ENCODE data around the gene PRPF19. TPM values are rescaled to one million over a fixed set of nuclear protein-coding genes. Genes with fewer than 3 reads are reported as not detected.

The PRPF19 gene
- total and polyA plus RNA-seq, 3 experiments from 2014 or later: 19.0 to 204 (median 201) TPM

- Mint-ChIP-seq H3K4me1 (peaks cover 14 to 22% (median 17%) of the 10 kb centered on the region in 3 donors), H3K27me3 (peaks cover 14 to 24% of the 10 kb centered on the region in 2 donors), H3K4me3 (peak overlapping the region; percentile 8 to 89 (median 67)), H3K36me3 (peaks cover 14 to 33% (median 20%) of the 10 kb centered on the region in 3 donors), H3K27ac (peak overlapping the region in 3 of 8 donors; percentile 43 to 56 (median 47)), H3K9me3 (no peaks in the 10 kb centered on the region)
- peaks cover 23% of the 10 kb centered on the region for H3K36me3 ChIP-seq (ENCODE audit: insufficient read depth, low read length)
- no peak overlapping the region for H3K4me3 ChIP-seq (ENCODE audit: low read length)
- CTCF ChIA-PET: no interaction called here
- H3K9me3 ChIP-seq (ENCODE audit: low read length): no peaks in the 10 kb centered on the region
- H3K27me3 ChIP-seq (ENCODE audit: insufficient read depth, low read length, poor library complexity, severe bottlenecking): peaks cover 22% of the 10 kb centered on the region
- no peak overlapping the region for H3K27ac ChIP-seq (ENCODE audit: low read depth, low read length)
- no peak for DNase-seq
- peaks cover 13% of the 10 kb centered on the region for H3K4me1 ChIP-seq (ENCODE audit: insufficient read depth, low read length)
- POLR2A ChIA-PET: interaction anchor here (0.6 kb wide), 2 partner anchors 100 to 1375 kb away, joined by 3 to 6 read pairs; no protein-coding TSS in a partner anchor
Measured at GRCh38 chr11:60924906-60925853, 18.8 kb upstream of the PRPF19 start.

- no peak within 1 kb of the TSS for H3K27ac ChIP-seq (ENCODE audit: low read depth, low read length)
- peaks cover 20% of the 10 kb centered on the region for H3K27me3 ChIP-seq (ENCODE audit: insufficient read depth, low read length, poor library complexity, severe bottlenecking)
- peaks cover 32% of the 10 kb centered on the region for H3K36me3 ChIP-seq (ENCODE audit: insufficient read depth, low read length)
- Mint-ChIP-seq H3K27me3 (peaks cover 10 to 20% of the 10 kb centered on the region in 2 donors), H3K4me1 (peaks cover 14 to 24% (median 17%) of the 10 kb centered on the region in 3 donors), H3K9me3 (no peaks in the 10 kb centered on the region), H3K36me3 (peaks cover 22 to 42% (median 25%) of the 10 kb centered on the region in 3 donors), H3K27ac (peak within 1 kb of the TSS in 5 of 8 donors; percentile 18 to 56 (median 43)), H3K4me3 (peak within 1 kb of the TSS; percentile 8 to 89 (median 70))
- no peak for DNase-seq
- ChIA-PET CTCF (interaction anchor here (1.0 to 1.3 kb wide), 3 partner anchors 25 to 264 kb away, joined by 3 read pairs; no protein-coding TSS in a partner anchor), POLR2A (interaction anchor here (0.6 to 1.1 kb wide), 3 partner anchors 9 to 19 kb away, joined by 3 read pairs; no protein-coding TSS in a partner anchor)
- no peaks in the 10 kb centered on the region for H3K9me3 ChIP-seq (ENCODE audit: low read length)
- H3K4me1 ChIP-seq (ENCODE audit: insufficient read depth, low read length): peaks cover 13% of the 10 kb centered on the region
- no peak within 1 kb of the TSS for H3K4me3 ChIP-seq (ENCODE audit: low read length)
Measured at GRCh38 chr11:60924110-60924905, 17.9 kb upstream of the PRPF19 start, which contains the start of gene TMEM132A. Gene TMEM132A, plus strand, starts transcription at chr11:60924460. Its CDS starts 174 bp downstream, at chr11:60924634.

GRCh38 chr11:60923800-60924109, 17.4 kb upstream of the PRPF19 start:
- Mint-ChIP-seq H3K4me3 (peak overlapping the region in 6 of 7 donors; percentile 35 to 78 (median 53)), H3K36me3 (peaks cover 22 to 47% (median 25%) of the 10 kb centered on the region in 3 donors), H3K9me3 (no peaks in the 10 kb centered on the region), H3K27me3 (peaks cover 8 to 20% of the 10 kb centered on the region in 2 donors), H3K4me1 (peaks cover 14 to 29% (median 17%) of the 10 kb centered on the region in 3 donors), H3K27ac (peak overlapping the region in 1 of 8 donors; percentile 29)
- ChIA-PET POLR2A (interaction anchor here (0.7 to 1.1 kb wide), 2 partner anchors 9 to 18 kb away, joined by 3 read pairs; no protein-coding TSS in a partner anchor), CTCF (interaction anchor here (1.0 to 1.3 kb wide), 3 partner anchors 24 to 264 kb away, joined by 3 read pairs; no protein-coding TSS in a partner anchor)
- Histone ChIP-seq H3K27me3 (ENCODE audit: insufficient read depth, low read length, poor library complexity, severe bottlenecking) (peaks cover 20% of the 10 kb centered on the region), H3K27ac (ENCODE audit: low read depth, low read length) (no peak overlapping the region), H3K4me3 (ENCODE audit: low read length) (no peak overlapping the region), H3K4me1 (ENCODE audit: insufficient read depth, low read length) (peaks cover 13% of the 10 kb centered on the region), H3K36me3 (ENCODE audit: insufficient read depth, low read length) (peaks cover 33% of the 10 kb centered on the region), H3K9me3 (ENCODE audit: low read length) (no peaks in the 10 kb centered on the region)
- DNase-seq: no peak

GRCh38 chr11:60923326-60923725, 16.9 kb upstream of the PRPF19 start:
- peaks cover 20% of the 10 kb centered on the region for H3K27me3 ChIP-seq (ENCODE audit: insufficient read depth, low read length, poor library complexity, severe bottlenecking)
- peaks cover 13% of the 10 kb centered on the region for H3K4me1 ChIP-seq (ENCODE audit: insufficient read depth, low read length)
- H3K27ac Mint-ChIP-seq: no peak overlapping the region
- peaks cover 14 to 29% (median 17%) of the 10 kb centered on the region in 3 donors for H3K4me1 Mint-ChIP-seq
- no peak overlapping the region for H3K27ac ChIP-seq (ENCODE audit: low read depth, low read length)
- H3K36me3 Mint-ChIP-seq: peaks cover 22 to 48% (median 25%) of the 10 kb centered on the region in 3 donors
- no peak overlapping the region for H3K4me3 ChIP-seq (ENCODE audit: low read length)
- CTCF ChIA-PET: interaction anchor here (1.3 kb wide), 2 partner anchors 92 to 265 kb away, joined by 3 read pairs; no protein-coding TSS in a partner anchor
- H3K9me3 ChIP-seq (ENCODE audit: low read length): no peaks in the 10 kb centered on the region
- POLR2A ChIA-PET: interaction anchor here (0.7 to 1.1 kb wide), 2 partner anchors 8 to 18 kb away, joined by 3 read pairs; no protein-coding TSS in a partner anchor
- H3K36me3 ChIP-seq (ENCODE audit: insufficient read depth, low read length): peaks cover 34% of the 10 kb centered on the region
- no peaks in the 10 kb centered on the region for H3K9me3 Mint-ChIP-seq
- H3K27me3 Mint-ChIP-seq: peaks cover 8 to 20% of the 10 kb centered on the region in 2 donors
- H3K4me3 Mint-ChIP-seq: peak overlapping the region in 5 of 7 donors; percentile 5 to 78 (median 38)
- DNase-seq: no peak

GRCh38 chr11:60922906-60923305, 16.5 kb upstream of the PRPF19 start:
- Histone ChIP-seq H3K4me3 (ENCODE audit: low read length) (no peak overlapping the region), H3K4me1 (ENCODE audit: insufficient read depth, low read length) (peaks cover 13% of the 10 kb centered on the region), H3K9me3 (ENCODE audit: low read length) (no peaks in the 10 kb centered on the region), H3K27ac (ENCODE audit: low read depth, low read length) (no peak overlapping the region), H3K27me3 (ENCODE audit: insufficient read depth, low read length, poor library complexity, severe bottlenecking) (peaks cover 20% of the 10 kb centered on the region), H3K36me3 (ENCODE audit: insufficient read depth, low read length) (peaks cover 38% of the 10 kb centered on the region)
- Mint-ChIP-seq H3K9me3 (no peaks in the 10 kb centered on the region), H3K27me3 (peaks cover 8 to 20% of the 10 kb centered on the region in 2 donors), H3K4me3 (peak overlapping the region in 1 of 7 donors; percentile 12), H3K4me1 (peaks cover 14 to 32% (median 17%) of the 10 kb centered on the region in 3 donors), H3K36me3 (peaks cover 22 to 50% (median 25%) of the 10 kb centered on the region in 3 donors), H3K27ac (no peak overlapping the region)
- ChIA-PET POLR2A (interaction anchor here (1.1 kb wide), 1 partner anchor 8 kb away, joined by 3 read pairs; no protein-coding TSS in a partner anchor), CTCF (interaction anchor here (1.3 kb wide), 2 partner anchors 92 to 265 kb away, joined by 3 read pairs; no protein-coding TSS in a partner anchor)
- DNase-seq: no peak

GRCh38 chr11:60921777-60922335, 15.5 kb upstream of the PRPF19 start:
- H3K27ac ChIP-seq (ENCODE audit: low read depth, low read length): no peak overlapping the region
- ChIA-PET CTCF (interaction anchor here (0.7 to 0.9 kb wide), 2 partner anchors 21 to 265 kb away, joined by 3 read pairs; no protein-coding TSS in a partner anchor), POLR2A (interaction anchor here (0.6 kb wide), 2 partner anchors 8 to 167 kb away, joined by 3 to 4 read pairs; no protein-coding TSS in a partner anchor)
- H3K36me3 Mint-ChIP-seq: peaks cover 22 to 52% (median 25%) of the 10 kb centered on the region in 3 donors
- peaks cover 13% of the 10 kb centered on the region for H3K4me1 ChIP-seq (ENCODE audit: insufficient read depth, low read length)
- no peak for DNase-seq
- no peak overlapping the region for H3K4me3 Mint-ChIP-seq
- H3K9me3 Mint-ChIP-seq: no peaks in the 10 kb centered on the region
- H3K4me1 Mint-ChIP-seq: peaks cover 20 to 41% (median 23%) of the 10 kb centered on the region in 3 donors
- H3K27me3 Mint-ChIP-seq: peaks cover 7 to 19% of the 10 kb centered on the region in 2 donors
- peak overlapping the region in 1 of 8 donors; percentile 15 for H3K27ac Mint-ChIP-seq
- peaks cover 20% of the 10 kb centered on the region for H3K27me3 ChIP-seq (ENCODE audit: insufficient read depth, low read length, poor library complexity, severe bottlenecking)
- no peaks in the 10 kb centered on the region for H3K9me3 ChIP-seq (ENCODE audit: low read length)
- H3K4me3 ChIP-seq (ENCODE audit: low read length): no peak overlapping the region
- H3K36me3 ChIP-seq (ENCODE audit: insufficient read depth, low read length): peaks cover 39% of the 10 kb centered on the region

- Mint-ChIP-seq H3K4me1 (peaks cover 25 to 47% (median 29%) of the 10 kb centered on the region in 3 donors), H3K27me3 (peaks cover 7 to 13% of the 10 kb centered on the region in 2 donors), H3K36me3 (peaks cover 22 to 52% (median 25%) of the 10 kb centered on the region in 3 donors), H3K4me3 (no peak overlapping the region), H3K9me3 (no peaks in the 10 kb centered on the region), H3K27ac (no peak overlapping the region)
- H3K9me3 ChIP-seq (ENCODE audit: low read length): no peaks in the 10 kb centered on the region
- POLR2A ChIA-PET: interaction anchor here (0.6 to 1.5 kb wide), 3 partner anchors 9 to 168 kb away, joined by 3 to 4 read pairs (median 4); no protein-coding TSS in a partner anchor
- peaks cover 39% of the 10 kb centered on the region for H3K36me3 ChIP-seq (ENCODE audit: insufficient read depth, low read length)
- peaks cover 18% of the 10 kb centered on the region for H3K4me1 ChIP-seq (ENCODE audit: insufficient read depth, low read length)
- no peak for DNase-seq
- H3K27ac ChIP-seq (ENCODE audit: low read depth, low read length): no peak overlapping the region
- H3K4me3 ChIP-seq (ENCODE audit: low read length): no peak overlapping the region
- CTCF ChIA-PET: interaction anchor here (0.9 to 1.0 kb wide), 2 partner anchors 22 to 266 kb away, joined by 3 to 5 read pairs; no protein-coding TSS in a partner anchor
- peaks cover 20% of the 10 kb centered on the region for H3K27me3 ChIP-seq (ENCODE audit: insufficient read depth, low read length, poor library complexity, severe bottlenecking)
Measured at GRCh38 chr11:60921259-60921658, 14.9 kb upstream of the PRPF19 start.
